GM12891 (cell line): Measurements from ENCODE around the gene SPDYE4.

Experiments
- PAX5 ChIP-seq: IDR thresholded peaks from 2 replicates; pipeline ENCODE4 v1.6.1; 2011; ENCODE audit warnings: low read length, moderate library complexity, mild to moderate bottlenecking; ENCODE audit not compliant: insufficient read depth, severe bottlenecking
- POLR2A ChIP-seq: IDR thresholded peaks from 2 replicates; pipeline ENCODE4 v1.6.1; 2011; ENCODE audit warnings: low read depth, low read length, control low read depth
- POLR2AphosphoS5 ChIP-seq: IDR thresholded peaks from 2 replicates; pipeline ENCODE4 v1.6.1; 2011; ENCODE audit warnings: low read depth, low read length, control low read depth
- POU2F2 ChIP-seq: IDR thresholded peaks from 2 replicates; pipeline ENCODE4 v1.6.1; 2011; ENCODE audit warnings: low read depth, mild to moderate bottlenecking, control low read depth, low read length, moderate library complexity
- SPI1 ChIP-seq: IDR thresholded peaks from 2 replicates; pipeline ENCODE4 v1.6.1; 2011; ENCODE audit warnings: low read depth, low read length, control low read depth
- TAF1 ChIP-seq: IDR thresholded peaks from 2 replicates; pipeline ENCODE4 v1.6.1; 2011; ENCODE audit warnings: low read depth, low read length, control low read depth

- TF ChIP-seq POLR2AphosphoS5 (no peak), POLR2A (no peak), SPI1 (no peak), TAF1 (no peak), PAX5 (no peak), POU2F2 (no peak)
Measured at GRCh38 chr17:8758137-8758596, at the start of gene SPDYE4.
